ENCODE measurements around the gene APBB3. TPM values are rescaled to one million over a fixed set of nuclear protein-coding genes. Genes with fewer than 3 reads are reported as not detected.
"Not testable (repeated sequence)": the region's sequence is repeated elsewhere in the genome, so short reads cannot be mapped to it uniquely, and the experiment has no call there.

APBB3 gene
- total and polyA plus RNA-seq, 2 donors: 9.3 to 51.2 TPM

GRCh38 chr5:140602147-140602546 lies 37.7 kb upstream of the APBB3 start:
- H3K36me3 ChIP-seq (ENCODE audit: control insufficient read depth in 2 of 2, insufficient read depth in 2 of 2, low read length in 1 of 2): no peaks in the 10 kb centered on the region
- H3K27me3 ChIP-seq (ENCODE audit: control insufficient read depth in 2 of 2, insufficient read depth in 1 of 2, low read length in 1 of 2): no peaks in the 10 kb centered on the region
- no peaks in the 10 kb centered on the region for H3K4me1 ChIP-seq (ENCODE audit: control insufficient read depth in 2 of 2, insufficient read depth in 2 of 2, low read length in 2 of 2)
- no peak for DNase-seq (ENCODE audit: low read depth in 6 of 9, low spot score in 9 of 9)
- H3K9me3 ChIP-seq (ENCODE audit: control insufficient read depth in 2 of 2, insufficient read depth in 1 of 2, low read length in 1 of 2): no peaks in the 10 kb centered on the region
- 91% methylated on average over 4 of the region's 4 CpGs for WGBS
- no peak overlapping the region for H3K4me3 ChIP-seq (ENCODE audit: low read length in 2 of 2)
- H3K27ac ChIP-seq (ENCODE audit: low read depth in 1 of 2, low read length in 1 of 2): no peak overlapping the region

GRCh38 chr5:140600096-140600495 lies 35.7 kb upstream of the APBB3 start:
- no peak overlapping the region for H3K4me3 ChIP-seq (ENCODE audit: low read length in 2 of 2)
- H3K4me1 ChIP-seq (ENCODE audit: control insufficient read depth in 2 of 2, insufficient read depth in 2 of 2, low read length in 2 of 2): no peaks in the 10 kb centered on the region

GRCh38 chr5:140598836-140599235 lies 34.4 kb upstream of the APBB3 start:
- Histone ChIP-seq H3K4me3 (ENCODE audit: low read length in 2 of 2) (no peak overlapping the region), H3K4me1 (ENCODE audit: control insufficient read depth in 2 of 2, insufficient read depth in 2 of 2, low read length in 2 of 2) (no peaks in the 10 kb centered on the region), H3K27me3 (ENCODE audit: control insufficient read depth in 2 of 2, insufficient read depth in 1 of 2, low read length in 1 of 2) (peaks cover 0 to 5% of the 10 kb centered on the region in 2 donors), H3K9me3 (ENCODE audit: control insufficient read depth in 2 of 2, insufficient read depth in 1 of 2, low read length in 1 of 2) (no peaks in the 10 kb centered on the region), H3K36me3 (ENCODE audit: control insufficient read depth in 2 of 2, insufficient read depth in 2 of 2, low read length in 1 of 2) (no peaks in the 10 kb centered on the region), H3K27ac (ENCODE audit: low read depth in 1 of 2, low read length in 1 of 2) (no peak overlapping the region)
- WGBS: 97% methylated on average over 2 of the region's 2 CpGs
- DNase-seq (ENCODE audit: low read depth in 6 of 9, low spot score in 9 of 9): no peak

More at GRCh38 chr5:140600096-140600495, 35.7 kb upstream of the APBB3 start:
- Histone ChIP-seq H3K36me3 (ENCODE audit: control insufficient read depth in 2 of 2, insufficient read depth in 2 of 2, low read length in 1 of 2) (no peaks in the 10 kb centered on the region), H3K9me3 (ENCODE audit: control insufficient read depth in 2 of 2, insufficient read depth in 1 of 2, low read length in 1 of 2) (no peaks in the 10 kb centered on the region), H3K27me3 (ENCODE audit: control insufficient read depth in 2 of 2, insufficient read depth in 1 of 2, low read length in 1 of 2) (no peaks in the 10 kb centered on the region), H3K27ac (ENCODE audit: low read depth in 1 of 2, low read length in 1 of 2) (no peak overlapping the region)
- DNase-seq (ENCODE audit: low read depth in 6 of 9, low spot score in 9 of 9): no peak

- no peak overlapping the region for H3K27ac ChIP-seq (ENCODE audit: low read depth in 1 of 2, low read length in 1 of 2)
Observed at GRCh38 chr5:140596321-140596741, 31.9 kb upstream of the APBB3 start.

GRCh38 chr5:140595538-140596300 lies 31.3 kb upstream of the APBB3 start:
- H3K4me3 ChIP-seq (ENCODE audit: low read length in 2 of 2): no peak overlapping the region
- peak in 1 of 9 donors; percentile 12 for DNase-seq (ENCODE audit: low read depth in 6 of 9, low spot score in 9 of 9)
- H3K36me3 ChIP-seq (ENCODE audit: control insufficient read depth in 2 of 2, insufficient read depth in 2 of 2, low read length in 1 of 2): no peaks in the 10 kb centered on the region
- H3K27me3 ChIP-seq (ENCODE audit: control insufficient read depth in 2 of 2, insufficient read depth in 1 of 2, low read length in 1 of 2): peaks cover 0 to 7% of the 10 kb centered on the region in 2 donors
- no peaks in the 10 kb centered on the region for H3K4me1 ChIP-seq (ENCODE audit: control insufficient read depth in 2 of 2, insufficient read depth in 2 of 2, low read length in 2 of 2)
- H3K27ac ChIP-seq (ENCODE audit: low read depth in 1 of 2, low read length in 1 of 2): no peak overlapping the region
- 65% methylated on average over 5 of the region's 5 CpGs for WGBS
- H3K9me3 ChIP-seq (ENCODE audit: control insufficient read depth in 2 of 2, insufficient read depth in 1 of 2, low read length in 1 of 2): no peaks in the 10 kb centered on the region

More at GRCh38 chr5:140596321-140596741, 31.9 kb upstream of the APBB3 start:
- 90% methylated on average over 1 of the region's 1 CpG for WGBS
- no peaks in the 10 kb centered on the region for H3K4me1 ChIP-seq (ENCODE audit: control insufficient read depth in 2 of 2, insufficient read depth in 2 of 2, low read length in 2 of 2)
- DNase-seq (ENCODE audit: low read depth in 6 of 9, low spot score in 9 of 9): no peak
- no peaks in the 10 kb centered on the region for H3K9me3 ChIP-seq (ENCODE audit: control insufficient read depth in 2 of 2, insufficient read depth in 1 of 2, low read length in 1 of 2)
- H3K4me3 ChIP-seq (ENCODE audit: low read length in 2 of 2): no peak overlapping the region
- H3K27me3 ChIP-seq (ENCODE audit: control insufficient read depth in 2 of 2, insufficient read depth in 1 of 2, low read length in 1 of 2): peaks cover 0 to 5% of the 10 kb centered on the region in 2 donors
- H3K36me3 ChIP-seq (ENCODE audit: control insufficient read depth in 2 of 2, insufficient read depth in 2 of 2, low read length in 1 of 2): no peaks in the 10 kb centered on the region

GRCh38 chr5:140594169-140594568 lies 29.8 kb upstream of the APBB3 start:
- 94% methylated on average over 6 of the region's 6 CpGs for WGBS
- Histone ChIP-seq H3K27ac (ENCODE audit: low read depth in 1 of 2, low read length in 1 of 2) (no peak overlapping the region), H3K9me3 (ENCODE audit: control insufficient read depth in 2 of 2, insufficient read depth in 1 of 2, low read length in 1 of 2) (no peaks in the 10 kb centered on the region), H3K27me3 (ENCODE audit: control insufficient read depth in 2 of 2, insufficient read depth in 1 of 2, low read length in 1 of 2) (peaks cover 0 to 8% of the 10 kb centered on the region in 2 donors), H3K4me3 (ENCODE audit: low read length in 2 of 2) (no peak overlapping the region), H3K4me1 (ENCODE audit: control insufficient read depth in 2 of 2, insufficient read depth in 2 of 2, low read length in 2 of 2) (no peaks in the 10 kb centered on the region), H3K36me3 (ENCODE audit: control insufficient read depth in 2 of 2, insufficient read depth in 2 of 2, low read length in 1 of 2) (no peaks in the 10 kb centered on the region)
- no peak for DNase-seq (ENCODE audit: low read depth in 6 of 9, low spot score in 9 of 9)

GRCh38 chr5:140593070-140593469 lies 28.7 kb upstream of the APBB3 start:
- DNase-seq (ENCODE audit: low read depth in 6 of 9, low spot score in 9 of 9); H3K9me3 ChIP-seq (ENCODE audit: control insufficient read depth in 2 of 2, insufficient read depth in 1 of 2, low read length in 1 of 2); H3K27me3 ChIP-seq (ENCODE audit: control insufficient read depth in 2 of 2, insufficient read depth in 1 of 2, low read length in 1 of 2); H3K27ac ChIP-seq (ENCODE audit: low read depth in 1 of 2, low read length in 1 of 2); H3K36me3 ChIP-seq (ENCODE audit: control insufficient read depth in 2 of 2, insufficient read depth in 2 of 2, low read length in 1 of 2); H3K4me1 ChIP-seq (ENCODE audit: control insufficient read depth in 2 of 2, insufficient read depth in 2 of 2, low read length in 2 of 2); H3K4me3 ChIP-seq (ENCODE audit: low read length in 2 of 2): not testable (repeated sequence)
- 70% methylated on average over 11 of the region's 14 CpGs for WGBS

GRCh38 chr5:140591747-140592372 lies 27.5 kb upstream of the APBB3 start:
- Histone ChIP-seq H3K9me3 (ENCODE audit: control insufficient read depth in 2 of 2, insufficient read depth in 1 of 2, low read length in 1 of 2) (no peaks in the 10 kb centered on the region), H3K4me1 (ENCODE audit: control insufficient read depth in 2 of 2, insufficient read depth in 2 of 2, low read length in 2 of 2) (no peaks in the 10 kb centered on the region), H3K27ac (ENCODE audit: low read depth in 1 of 2, low read length in 1 of 2) (no peak overlapping the region), H3K4me3 (ENCODE audit: low read length in 2 of 2) (no peak overlapping the region), H3K27me3 (ENCODE audit: control insufficient read depth in 2 of 2, insufficient read depth in 1 of 2, low read length in 1 of 2) (peaks cover 0 to 8% of the 10 kb centered on the region in 2 donors), H3K36me3 (ENCODE audit: control insufficient read depth in 2 of 2, insufficient read depth in 2 of 2, low read length in 1 of 2) (no peaks in the 10 kb centered on the region)
- DNase-seq (ENCODE audit: low read depth in 6 of 9, low spot score in 9 of 9): no peak
- 88% methylated on average over 5 of the region's 5 CpGs for WGBS

GRCh38 chr5:140590861-140591260 lies 26.5 kb upstream of the APBB3 start:
- Histone ChIP-seq H3K27me3 (ENCODE audit: control insufficient read depth in 2 of 2, insufficient read depth in 1 of 2, low read length in 1 of 2) (peaks cover 0 to 8% of the 10 kb centered on the region in 2 donors), H3K4me1 (ENCODE audit: control insufficient read depth in 2 of 2, insufficient read depth in 2 of 2, low read length in 2 of 2) (no peaks in the 10 kb centered on the region), H3K36me3 (ENCODE audit: control insufficient read depth in 2 of 2, insufficient read depth in 2 of 2, low read length in 1 of 2) (no peaks in the 10 kb centered on the region), H3K9me3 (ENCODE audit: control insufficient read depth in 2 of 2, insufficient read depth in 1 of 2, low read length in 1 of 2) (no peaks in the 10 kb centered on the region), H3K27ac (ENCODE audit: low read depth in 1 of 2, low read length in 1 of 2) (no peak overlapping the region), H3K4me3 (ENCODE audit: low read length in 2 of 2) (no peak overlapping the region)
- no peak for DNase-seq (ENCODE audit: low read depth in 6 of 9, low spot score in 9 of 9)
- WGBS: 95% methylated on average over 7 of the region's 7 CpGs
